ENCODE results near the gene LNPK. TPM values are rescaled to one million over a fixed set of nuclear protein-coding genes. Genes with fewer than 3 reads are reported as not detected.

The LNPK gene
- total and polyA plus RNA-seq, 9 of the 15 experiments (the other 6 are each of a cell fraction or from before 2014, with no cell fraction given), result 6.4 to 40.4 (median 21.3) TPM

- TF ChIP-seq, protein P1, sequence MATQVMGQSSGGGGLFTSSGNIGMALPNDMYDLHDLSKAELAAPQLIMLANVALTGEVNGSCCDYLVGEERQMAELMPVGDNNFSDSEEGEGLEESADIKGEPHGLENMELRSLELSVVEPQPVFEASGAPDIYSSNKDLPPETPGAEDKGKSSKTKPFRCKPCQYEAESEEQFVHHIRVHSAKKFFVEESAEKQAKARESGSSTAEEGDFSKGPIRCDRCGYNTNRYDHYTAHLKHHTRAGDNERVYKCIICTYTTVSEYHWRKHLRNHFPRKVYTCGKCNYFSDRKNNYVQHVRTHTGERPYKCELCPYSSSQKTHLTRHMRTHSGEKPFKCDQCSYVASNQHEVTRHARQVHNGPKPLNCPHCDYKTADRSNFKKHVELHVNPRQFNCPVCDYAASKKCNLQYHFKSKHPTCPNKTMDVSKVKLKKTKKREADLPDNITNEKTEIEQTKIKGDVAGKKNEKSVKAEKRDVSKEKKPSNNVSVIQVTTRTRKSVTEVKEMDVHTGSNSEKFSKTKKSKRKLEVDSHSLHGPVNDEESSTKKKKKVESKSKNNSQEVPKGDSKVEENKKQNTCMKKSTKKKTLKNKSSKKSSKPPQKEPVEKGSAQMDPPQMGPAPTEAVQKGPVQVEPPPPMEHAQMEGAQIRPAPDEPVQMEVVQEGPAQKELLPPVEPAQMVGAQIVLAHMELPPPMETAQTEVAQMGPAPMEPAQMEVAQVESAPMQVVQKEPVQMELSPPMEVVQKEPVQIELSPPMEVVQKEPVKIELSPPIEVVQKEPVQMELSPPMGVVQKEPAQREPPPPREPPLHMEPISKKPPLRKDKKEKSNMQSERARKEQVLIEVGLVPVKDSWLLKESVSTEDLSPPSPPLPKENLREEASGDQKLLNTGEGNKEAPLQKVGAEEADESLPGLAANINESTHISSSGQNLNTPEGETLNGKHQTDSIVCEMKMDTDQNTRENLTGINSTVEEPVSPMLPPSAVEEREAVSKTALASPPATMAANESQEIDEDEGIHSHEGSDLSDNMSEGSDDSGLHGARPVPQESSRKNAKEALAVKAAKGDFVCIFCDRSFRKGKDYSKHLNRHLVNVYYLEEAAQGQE (IDR thresholded peaks at IDR 0.05; ENCODE audit: borderline replicate concordance), result peak; percentile 93
- TF ChIP-seq, protein P1 (CRISPR knock-in tag; IDR thresholded peaks at IDR 0.05; ENCODE audit: low read depth), result peak; percentile 79; the same call in 1 of the 2 replicates
- TF ChIP-seq U2AF1 (optimal IDR thresholded peaks at IDR 0.05; ENCODE audit: low read depth, low read length) (peak; percentile 67), RAD21 (CRISPR knock-in tag; conservative IDR thresholded peaks at IDR 0.05 in 1 of 2, IDR thresholded peaks at IDR 0.05 in 1 of 2) (no peak), GABPB2 (CRISPR knock-in tag; conservative IDR thresholded peaks at IDR 0.05) (no peak), CTCFL (IDR thresholded peaks at IDR 0.05; ENCODE audit: borderline replicate concordance, insufficient read depth, low read depth, low read length, poor library complexity, severe bottlenecking) (no peak), MYNN (IDR thresholded peaks at IDR 0.05) (no peak), MYNN (CRISPR knock-in tag; IDR thresholded peaks at IDR 0.05) (no peak), TRIM28 (IDR thresholded peaks at IDR 0.05) (no peak), IRF2 (CRISPR knock-in tag; IDR thresholded peaks at IDR 0.05) (no peak), MBD1 (CRISPR knock-in tag; IDR thresholded peaks at IDR 0.05) (no peak), RFX5 (IDR thresholded peaks at IDR 0.05; ENCODE audit: low read depth, low read length) (no peak), ZNF561 (CRISPR knock-in tag; conservative IDR thresholded peaks at IDR 0.05) (no peak)
- TF ChIP-seq, protein P2, sequence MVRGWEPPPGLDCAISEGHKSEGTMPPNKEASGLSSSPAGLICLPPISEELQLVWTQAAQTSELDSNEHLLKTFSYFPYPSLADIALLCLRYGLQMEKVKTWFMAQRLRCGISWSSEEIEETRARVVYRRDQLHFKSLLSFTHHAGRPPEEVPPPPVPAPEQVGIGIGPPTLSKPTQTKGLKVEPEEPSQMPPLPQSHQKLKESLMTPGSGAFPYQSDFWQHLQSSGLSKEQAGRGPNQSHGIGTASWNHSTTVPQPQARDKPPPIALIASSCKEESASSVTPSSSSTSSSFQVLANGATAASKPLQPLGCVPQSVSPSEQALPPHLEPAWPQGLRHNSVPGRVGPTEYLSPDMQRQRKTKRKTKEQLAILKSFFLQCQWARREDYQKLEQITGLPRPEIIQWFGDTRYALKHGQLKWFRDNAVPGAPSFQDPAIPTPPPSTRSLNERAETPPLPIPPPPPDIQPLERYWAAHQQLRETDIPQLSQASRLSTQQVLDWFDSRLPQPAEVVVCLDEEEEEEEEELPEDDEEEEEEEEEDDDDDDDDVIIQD (CRISPR knock-in tag; IDR thresholded peaks at IDR 0.05), result no peak
Observed at GRCh38 chr2:176001916-176002687, at the start of gene LNPK (continued).

All from K562 (cell line).